CD4-positive, alpha-beta T cell treated with Interleukin-2 at 100 ng/mL for 4 hours (primary cell): ENCODE results near the gene VWF.
A peak's percentile ranks its signal among the peaks of the same experiment; 100 is the strongest.
"Not testable (repeated sequence)": the region's sequence is repeated elsewhere in the genome, so short reads cannot be mapped to it uniquely, and the experiment has no call there.

Experiments used
- DNase-seq: peaks from one replicate; pipeline ENCODE4 v3.0.0-alpha.2; 2020; ENCODE audit warnings: low spot score

Gene VWF

GRCh38 chr12:6124411-6125309 lies at the start of gene VWF:
TSS of gene VWF (minus strand) at chr12:6124670. CDS start at chr12:6123196, 1,474 bp downstream.
- no peak for DNase-seq

- DNase-seq, result no peak
Observed at GRCh38 chr12:6172862-6173261, 48.4 kb upstream of the VWF start.

GRCh38 chr12:6172086-6172485 lies 47.6 kb upstream of the VWF start:
- no peak for DNase-seq

DNA sequence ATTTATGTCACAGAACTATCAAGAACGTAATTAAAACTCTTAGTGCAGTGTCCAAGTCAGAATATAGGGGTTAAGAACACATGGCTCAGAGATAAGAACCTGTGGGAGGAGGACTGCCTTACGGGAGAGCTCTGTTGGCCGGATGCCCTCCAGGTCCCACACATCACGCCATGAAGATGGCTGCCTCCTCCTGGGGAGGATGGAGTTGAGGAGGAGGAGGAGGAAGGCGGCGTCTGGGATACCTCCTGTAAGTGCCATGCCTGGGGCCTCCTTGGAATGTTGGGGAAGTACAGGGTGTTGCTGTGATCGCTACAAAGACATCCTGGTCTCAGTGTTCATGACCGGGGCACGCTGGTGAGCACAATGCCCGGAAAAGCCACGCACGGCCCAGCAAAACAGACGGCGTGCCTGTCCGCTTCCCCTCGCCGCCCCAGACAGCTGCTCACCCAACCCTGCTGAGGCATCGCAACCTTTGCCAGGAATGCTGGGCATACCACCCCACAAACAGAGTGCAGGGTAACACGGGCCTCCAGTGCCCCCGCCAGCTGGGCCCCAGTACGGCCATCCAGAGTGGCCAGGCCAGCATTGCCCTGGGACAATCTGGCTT lies 47.0 kb upstream of the VWF start:
- no peak for DNase-seq

GRCh38 chr12:6167327-6168280 lies 43.1 kb upstream of the VWF start:
- peak; percentile 49 for DNase-seq

- no peak for DNase-seq
Observed at GRCh38 chr12:6166808-6167207, 42.3 kb upstream of the VWF start.

DNA sequence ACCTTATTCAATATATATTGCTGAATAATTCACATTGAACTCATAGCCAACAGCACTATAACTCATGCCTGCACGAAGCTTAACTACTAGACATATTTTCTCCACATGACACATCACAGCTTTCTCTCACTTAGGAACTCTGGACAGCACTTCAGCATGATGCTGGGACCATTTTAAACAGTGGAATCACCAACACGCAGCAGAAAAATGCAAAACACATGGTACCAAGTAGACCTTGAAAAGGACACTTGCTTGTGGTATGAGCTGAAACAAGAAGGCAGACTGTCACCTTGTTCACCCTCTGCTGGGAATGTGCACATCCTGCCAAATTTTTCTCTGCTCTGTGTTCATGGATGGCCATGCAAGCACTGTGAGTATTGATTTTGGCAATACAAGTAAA lies 40.9 kb upstream of the VWF start:
- DNase-seq, result no peak

DNA sequence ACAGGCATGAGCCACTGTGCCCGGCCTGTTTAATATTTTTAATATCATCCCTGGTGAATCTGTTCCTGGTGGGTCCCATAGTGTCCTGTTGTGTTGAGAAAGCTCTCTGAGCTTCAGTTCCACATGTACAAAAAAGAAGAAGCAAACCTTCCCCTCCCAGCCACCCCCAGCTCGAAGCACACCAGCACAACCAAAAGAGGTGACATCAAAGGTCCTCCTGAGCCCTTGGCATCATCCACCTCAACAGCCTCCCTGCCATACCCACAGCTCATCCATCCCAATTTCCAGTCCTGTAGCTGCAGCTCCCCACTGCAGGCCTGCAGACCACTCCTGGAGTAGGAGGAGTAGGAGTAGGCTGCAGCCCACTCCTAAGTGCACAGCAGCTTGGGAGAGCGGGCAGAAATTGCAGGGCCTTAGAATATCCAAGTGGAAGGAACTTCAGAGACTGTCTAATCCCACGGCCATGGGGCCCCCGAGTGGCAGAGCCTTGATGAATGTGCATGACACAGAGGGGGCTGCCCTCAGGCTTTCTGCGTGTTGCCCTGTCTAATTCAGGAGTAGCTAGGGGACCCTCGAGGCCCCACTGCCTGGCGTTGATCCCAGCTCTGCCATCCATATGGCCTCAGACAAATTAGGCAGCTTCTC lies 39.1 kb upstream of the VWF start:
- DNase-seq, result no peak

DNA sequence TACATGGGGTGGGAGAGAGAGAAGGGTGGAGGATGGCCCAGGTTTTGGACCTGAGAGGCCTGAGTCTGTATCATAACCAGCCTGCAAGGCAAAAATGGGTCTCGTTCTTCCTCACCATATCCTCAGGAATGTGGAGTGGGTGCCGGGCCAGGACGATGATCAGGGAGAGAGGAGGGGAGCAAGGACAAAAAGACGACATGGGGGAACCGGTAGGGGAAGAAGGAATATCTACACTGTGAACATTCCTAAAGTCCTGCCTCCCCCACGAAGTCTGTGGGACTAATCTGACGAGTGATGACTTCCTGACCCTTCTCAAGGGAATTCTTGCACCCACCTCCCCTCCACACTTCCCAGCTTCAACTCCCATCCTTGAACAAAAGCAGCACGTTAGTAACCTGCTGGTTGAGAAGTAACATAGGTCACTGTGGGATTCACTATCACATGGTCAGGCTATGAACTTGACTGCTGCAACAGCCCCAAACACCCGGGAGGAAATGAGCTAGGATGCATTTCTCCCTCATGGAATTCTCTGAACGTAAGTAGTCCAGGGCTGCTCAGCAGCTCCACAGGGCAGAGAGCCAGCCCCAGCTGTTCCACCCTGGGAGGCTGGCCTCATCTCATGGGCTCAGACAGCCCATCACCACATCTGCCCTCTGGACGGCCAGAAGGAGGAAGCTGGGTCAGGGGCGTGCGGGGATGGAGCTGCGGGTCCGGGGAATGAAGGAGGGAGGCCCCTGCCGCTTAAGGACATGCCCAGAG lies 36.8 kb upstream of the VWF start:
- no peak for DNase-seq

GRCh38 chr12:6160049-6160649 lies 35.7 kb upstream of the VWF start:
- DNase-seq, result not testable (repeated sequence)

DNA sequence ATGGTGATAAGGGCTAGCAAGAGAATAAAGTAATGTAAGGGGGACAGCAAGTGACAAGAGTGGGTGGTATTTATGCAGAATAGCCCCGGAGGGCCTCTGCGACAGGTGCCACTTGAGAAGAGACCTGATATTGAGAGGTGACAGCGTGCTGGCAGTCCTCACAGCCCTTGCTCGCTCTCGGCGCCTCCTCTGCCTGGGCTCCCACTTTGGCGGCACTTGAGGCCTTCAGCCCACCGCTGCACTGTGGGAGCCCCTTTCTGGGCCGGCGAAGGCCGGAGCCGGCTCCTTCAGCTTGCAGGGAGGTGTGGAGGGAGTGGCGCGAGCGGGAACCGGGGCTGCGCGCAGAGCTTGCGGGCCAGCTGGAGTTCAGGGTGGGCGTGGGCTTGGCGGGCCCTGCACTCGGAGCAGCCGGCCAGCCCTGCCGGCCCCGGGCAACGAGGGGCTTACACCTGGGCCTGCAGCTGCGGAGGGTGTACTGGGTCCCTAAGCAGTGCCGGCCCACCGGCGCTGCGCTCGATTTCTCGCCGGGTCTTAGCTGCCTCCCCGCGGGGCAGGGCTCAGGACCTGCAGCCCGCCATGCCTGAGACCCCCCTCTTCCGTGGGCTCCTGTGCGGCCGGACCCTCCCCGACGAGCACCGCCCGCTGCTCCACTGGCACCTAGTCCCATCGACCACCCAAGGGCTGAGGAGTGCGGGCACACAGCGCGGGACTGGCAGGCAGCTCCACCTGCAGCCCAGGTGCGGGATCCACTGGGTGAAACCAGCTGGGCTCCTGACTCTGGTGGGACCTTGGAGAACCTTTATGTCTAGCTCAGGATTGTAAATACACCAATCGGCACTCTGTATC lies 34.9 kb upstream of the VWF start:
- DNase-seq, result not testable (repeated sequence)

GRCh38 chr12:6158749-6159148 lies 34.3 kb upstream of the VWF start:
- DNase-seq, result no peak

- no peak for DNase-seq
Observed at GRCh38 chr12:6158255-6158654, 33.8 kb upstream of the VWF start.

- DNase-seq, result no peak
Observed at GRCh38 chr12:6157482-6157881, 33.0 kb upstream of the VWF start.

GRCh38 chr12:6154730-6155459 lies 30.4 kb upstream of the VWF start:
- DNase-seq, result no peak

DNA sequence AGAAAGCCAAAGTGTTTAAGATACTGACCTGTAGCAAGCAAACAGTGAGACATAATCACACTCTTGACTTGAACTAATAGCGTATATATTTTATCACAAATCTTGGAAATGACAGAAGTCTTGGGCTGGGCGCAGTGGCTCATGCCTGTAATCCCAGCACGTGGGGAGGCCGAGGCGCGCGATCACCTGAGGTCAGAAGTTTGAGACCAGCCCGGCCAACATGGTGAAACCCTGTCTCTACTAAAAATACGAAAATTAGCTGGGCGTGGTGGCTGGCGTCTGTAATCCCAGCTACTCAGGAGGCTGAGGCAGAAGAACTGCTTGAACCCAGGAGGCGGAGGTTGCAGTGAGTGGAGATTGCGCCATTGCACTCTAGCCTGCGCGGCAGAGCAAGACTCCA lies 24.3 kb upstream of the VWF start:
- not testable (repeated sequence) for DNase-seq

DNA sequence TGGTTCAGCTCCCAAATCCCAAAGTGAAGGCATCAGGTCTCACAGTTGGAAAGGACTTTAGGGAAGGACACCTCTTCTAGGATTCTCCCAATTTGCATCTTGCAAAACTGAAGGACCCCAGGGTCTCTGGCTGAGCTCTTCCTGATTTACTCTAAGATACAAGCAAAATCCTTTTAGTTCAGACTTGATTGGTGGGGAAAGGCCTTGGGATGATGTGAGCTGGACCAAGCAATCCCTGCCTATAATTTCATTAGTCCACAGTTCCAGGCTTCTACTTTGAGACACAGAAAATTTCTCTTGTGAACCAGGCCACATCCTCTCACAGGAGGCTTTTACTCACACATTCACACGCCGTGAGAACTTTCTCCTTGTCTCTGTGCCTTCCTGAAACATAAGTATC lies 23.6 kb upstream of the VWF start:
- no peak for DNase-seq

- no peak for DNase-seq
Observed at GRCh38 chr12:6146951-6147350, 22.5 kb upstream of the VWF start.

- DNase-seq, result no peak
Observed at GRCh38 chr12:6146509-6146908, 22.0 kb upstream of the VWF start.
